Subcutaneous adipose tissue (tissue), 4 donors: ENCODE measurements around the gene DNTT. TPM values are rescaled to one million over a fixed set of nuclear protein-coding genes. Genes with fewer than 3 reads are reported as not detected.

Source experiments
- total RNA-seq, 4 donors: library from RNA; depleted of rRNA; stranded (reverse); fragments of >200 nt; gene quantifications; one replicate each; pipeline ENCODE4 v1.1.0, GENCODE V29; 2016
- TF ChIP-seq, protein P1 (sequence below): fragments of 450-650 bp; IDR thresholded peaks from one replicate; pipeline ENCODE4 v1.5.1; 2016; ENCODE audit warnings: low read depth, mild to moderate bottlenecking, control low read depth, antibody characterized with exemption, moderate library complexity

DNTT gene
- total RNA-seq, 4 donors from 2014 or later: not detected

GRCh38 chr10:96380821-96381220 lies 76.6 kb downstream of the DNTT start:
- TF ChIP-seq, protein P1, sequence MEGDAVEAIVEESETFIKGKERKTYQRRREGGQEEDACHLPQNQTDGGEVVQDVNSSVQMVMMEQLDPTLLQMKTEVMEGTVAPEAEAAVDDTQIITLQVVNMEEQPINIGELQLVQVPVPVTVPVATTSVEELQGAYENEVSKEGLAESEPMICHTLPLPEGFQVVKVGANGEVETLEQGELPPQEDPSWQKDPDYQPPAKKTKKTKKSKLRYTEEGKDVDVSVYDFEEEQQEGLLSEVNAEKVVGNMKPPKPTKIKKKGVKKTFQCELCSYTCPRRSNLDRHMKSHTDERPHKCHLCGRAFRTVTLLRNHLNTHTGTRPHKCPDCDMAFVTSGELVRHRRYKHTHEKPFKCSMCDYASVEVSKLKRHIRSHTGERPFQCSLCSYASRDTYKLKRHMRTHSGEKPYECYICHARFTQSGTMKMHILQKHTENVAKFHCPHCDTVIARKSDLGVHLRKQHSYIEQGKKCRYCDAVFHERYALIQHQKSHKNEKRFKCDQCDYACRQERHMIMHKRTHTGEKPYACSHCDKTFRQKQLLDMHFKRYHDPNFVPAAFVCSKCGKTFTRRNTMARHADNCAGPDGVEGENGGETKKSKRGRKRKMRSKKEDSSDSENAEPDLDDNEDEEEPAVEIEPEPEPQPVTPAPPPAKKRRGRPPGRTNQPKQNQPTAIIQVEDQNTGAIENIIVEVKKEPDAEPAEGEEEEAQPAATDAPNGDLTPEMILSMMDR: no peak

DNA sequence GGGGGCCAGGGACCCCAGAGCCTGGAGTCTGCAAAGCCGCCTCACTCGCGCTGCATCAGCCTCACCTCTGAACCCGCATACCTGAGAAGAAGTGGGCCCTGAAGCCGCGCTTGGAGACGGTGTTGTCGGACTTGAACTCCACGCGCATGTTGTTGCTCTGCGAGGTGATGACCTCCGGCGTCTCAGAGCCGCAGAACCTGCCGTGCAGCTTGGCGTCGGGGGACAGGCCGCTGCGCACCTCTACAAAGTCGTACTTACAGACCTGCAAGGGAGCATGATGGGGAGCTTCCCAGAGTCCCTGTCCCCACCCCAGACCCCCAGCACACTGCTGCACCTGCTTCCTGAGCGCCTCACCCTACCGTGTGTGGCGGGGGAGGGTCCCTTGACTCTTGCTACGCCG lies 80.3 kb downstream of the DNTT start:
- TF ChIP-seq, protein P1: no peak

GRCh38 chr10:96387161-96387560 lies 82.9 kb downstream of the DNTT start:
- TF ChIP-seq, protein P1: no peak

DNA sequence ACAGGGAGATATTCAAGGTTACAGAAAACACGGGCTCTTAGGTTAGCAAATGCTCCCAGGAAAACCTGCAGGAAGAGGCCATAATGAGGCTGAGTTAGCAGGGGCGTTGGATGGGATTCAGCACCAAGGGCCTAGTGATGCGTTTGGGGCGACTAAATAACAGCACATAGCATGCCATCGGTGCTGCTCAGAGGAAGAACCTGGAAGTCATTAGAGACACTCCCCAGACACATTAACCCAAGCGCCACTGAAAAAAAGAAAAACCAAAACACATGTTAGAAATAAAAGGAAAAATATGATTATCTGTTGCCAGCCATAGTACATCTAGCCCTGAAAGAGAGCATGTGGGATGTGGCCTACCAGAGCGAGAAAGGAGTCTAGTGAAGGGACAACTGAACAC lies 83.4 kb downstream of the DNTT start:
- TF ChIP-seq, protein P1: no peak

Other genes starting within 250 kb of the DNTT start
- 10 to 100 TPM; 18.9 to 24.5 (median 20.1) TPM for gene ZNF518A, start 174.1 kb upstream of the DNTT start, total RNA-seq
- gene BLNK, start 32.9 kb upstream of the DNTT start, total RNA-seq: 10 to 100 TPM in 1 of 4 donors, 1 to 10 TPM in 3; 2.1 to 12.6 (median 6.1) TPM
- not detected for gene OPALIN, start 54.6 kb downstream of the DNTT start, total RNA-seq
- gene TLL2, start 209.5 kb downstream of the DNTT start, total RNA-seq: not detected